ENCODE data around the gene DISC1.

DISC1 gene

DNA sequence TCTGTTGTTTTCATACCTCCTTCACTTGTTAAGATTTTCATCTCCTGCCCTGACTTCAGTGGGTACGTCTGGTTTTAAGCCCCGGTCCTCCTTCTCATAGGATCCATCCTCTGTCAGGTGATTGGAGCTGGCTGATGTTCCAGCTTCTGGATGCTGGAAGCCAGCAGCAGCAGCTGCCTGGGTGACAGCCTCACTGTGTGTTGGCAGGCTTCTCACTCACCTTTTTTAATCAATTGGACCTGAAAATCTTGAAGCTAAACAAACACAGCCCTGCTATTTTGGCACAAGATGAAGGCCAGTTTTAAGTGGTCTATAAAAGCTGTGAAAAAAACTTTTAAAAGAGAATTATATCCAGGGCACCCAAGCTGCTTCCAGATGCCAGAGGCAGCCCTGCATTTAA lies 181.0 kb downstream of the DISC1 start:
- no peak for TF ChIP-seq CTCF (IDR thresholded peaks at IDR 0.05; ENCODE audit: unreplicated experiment in 3 of 3)
- H3K27ac Mint-ChIP-seq = no peak overlapping the region
- peaks cover 13% of the 10 kb centered on the region for H3K36me3 Mint-ChIP-seq (ENCODE audit: low read depth)
- H3K4me3 Mint-ChIP-seq = no peak overlapping the region
- peaks cover 5% of the 10 kb centered on the region for H3K27me3 Mint-ChIP-seq (ENCODE audit: low read depth)
- H3K9me3 Mint-ChIP-seq = peaks cover 6% of the 10 kb centered on the region
- H3K4me1 Mint-ChIP-seq = peaks cover 10% of the 10 kb centered on the region

DNA sequence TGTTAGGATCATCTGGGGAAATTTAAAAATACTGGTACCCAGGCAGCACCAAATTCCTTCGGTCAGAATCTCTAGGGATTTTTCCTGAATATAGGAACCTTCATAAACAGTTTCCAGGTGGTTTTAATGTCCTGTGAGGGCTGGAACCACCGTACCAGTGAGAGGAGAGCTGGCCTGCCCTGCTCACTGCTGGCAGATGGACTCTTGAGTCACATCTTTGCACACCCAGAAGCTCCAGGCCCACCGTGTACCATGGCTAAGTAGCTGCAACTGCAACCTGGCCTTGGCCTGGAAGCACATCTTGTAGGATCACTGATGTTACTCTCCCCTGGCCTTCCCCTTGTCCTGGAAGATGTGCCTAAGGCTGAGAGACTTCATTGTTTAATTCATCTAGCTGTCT lies 181.5 kb downstream of the DISC1 start:
- Mint-ChIP-seq H3K9me3 (peaks cover 2% of the 10 kb centered on the region), H3K4me1 (peaks cover 10% of the 10 kb centered on the region), H3K27me3 (ENCODE audit: low read depth) (peaks cover 5% of the 10 kb centered on the region), H3K4me3 (no peak overlapping the region), H3K27ac (no peak overlapping the region), H3K36me3 (ENCODE audit: low read depth) (peaks cover 11% of the 10 kb centered on the region)
- no peak for TF ChIP-seq CTCF (IDR thresholded peaks at IDR 0.05; ENCODE audit: unreplicated experiment in 3 of 3)

- Mint-ChIP-seq H3K27ac (no peak overlapping the region), H3K27me3 (ENCODE audit: low read depth) (peaks cover 5% of the 10 kb centered on the region), H3K4me3 (no peak overlapping the region), H3K36me3 (ENCODE audit: low read depth) (peaks cover 16% of the 10 kb centered on the region), H3K4me1 (peaks cover 14% of the 10 kb centered on the region), H3K9me3 (peaks cover 5% of the 10 kb centered on the region)
- TF ChIP-seq CTCF (IDR thresholded peaks at IDR 0.05; ENCODE audit: unreplicated experiment in 3 of 3) = no peak
Measured at GRCh38 chr1:231808990-231809389, 182.4 kb downstream of the DISC1 start.

DNA sequence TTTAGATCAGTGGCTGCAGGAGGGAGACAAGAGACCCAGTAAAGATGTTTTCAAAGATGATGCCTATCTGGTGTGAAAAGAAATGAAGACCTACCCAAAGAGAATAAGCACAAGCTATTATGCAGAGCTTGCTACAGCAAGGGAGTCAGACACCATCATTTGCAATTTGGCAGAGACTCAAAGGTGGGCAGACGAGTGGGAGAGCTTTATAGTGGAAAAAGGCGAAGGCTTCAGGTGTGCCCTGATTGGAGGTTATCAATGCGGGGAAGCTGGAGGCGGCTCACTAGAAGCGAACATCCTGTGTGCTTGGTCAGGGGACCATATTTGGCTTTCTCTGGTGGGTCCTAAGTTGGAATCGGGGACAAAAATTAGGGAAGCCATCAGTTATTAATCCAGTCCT lies 183.8 kb downstream of the DISC1 start:
- Mint-ChIP-seq H3K27ac (no peak overlapping the region), H3K4me3 (no peak overlapping the region), H3K36me3 (ENCODE audit: low read depth) (peaks cover 14% of the 10 kb centered on the region), H3K27me3 (ENCODE audit: low read depth) (peaks cover 5% of the 10 kb centered on the region), H3K4me1 (peaks cover 17% of the 10 kb centered on the region), H3K9me3 (peaks cover 5% of the 10 kb centered on the region)
- TF ChIP-seq CTCF (IDR thresholded peaks at IDR 0.05; ENCODE audit: unreplicated experiment in 3 of 3) = no peak

DNA sequence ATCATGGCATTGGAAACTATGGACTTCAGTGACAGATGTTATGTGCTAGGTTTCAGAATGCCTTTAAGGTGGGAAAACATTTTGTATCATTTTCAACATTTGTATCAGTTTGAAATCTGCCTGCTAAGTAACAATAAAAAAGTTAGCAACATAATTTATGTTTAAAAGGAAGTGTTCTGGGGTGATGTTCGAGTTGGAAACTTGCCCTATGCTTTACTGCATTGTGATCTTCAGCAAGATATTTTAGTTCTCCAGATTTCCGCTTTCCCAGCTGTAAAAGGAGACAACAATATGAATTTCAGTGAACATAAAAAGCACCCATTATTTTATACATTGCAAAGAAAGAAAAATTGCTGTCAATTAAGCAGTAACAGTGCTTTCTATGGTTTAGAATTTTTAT lies 187.4 kb downstream of the DISC1 start:
- Mint-ChIP-seq H3K4me3 (no peak overlapping the region), H3K9me3 (peaks cover 7% of the 10 kb centered on the region), H3K4me1 (peaks cover 7% of the 10 kb centered on the region), H3K36me3 (ENCODE audit: low read depth) (peaks cover 12% of the 10 kb centered on the region), H3K27me3 (ENCODE audit: low read depth) (no peaks in the 10 kb centered on the region), H3K27ac (peak overlapping the region; percentile 3 to 85 (median 52))
- no peak for TF ChIP-seq CTCF (IDR thresholded peaks at IDR 0.05; ENCODE audit: unreplicated experiment in 3 of 3)

GRCh38 chr1:231814521-231814920 lies 187.9 kb downstream of the DISC1 start:
- Mint-ChIP-seq H3K36me3 (ENCODE audit: low read depth) (peaks cover 12% of the 10 kb centered on the region), H3K9me3 (peaks cover 7% of the 10 kb centered on the region), H3K27me3 (ENCODE audit: low read depth) (no peaks in the 10 kb centered on the region), H3K27ac (peak overlapping the region in 1 of 3 experiments; percentile 85), H3K4me3 (no peak overlapping the region), H3K4me1 (peaks cover 6% of the 10 kb centered on the region)
- no peak for TF ChIP-seq CTCF (IDR thresholded peaks at IDR 0.05; ENCODE audit: unreplicated experiment in 3 of 3)

Measured in nephron (organoid).